CD4-positive, alpha-beta memory T cell (primary cell): ENCODE data around the gene SFXN5. TPM values are rescaled to one million over a fixed set of nuclear protein-coding genes. Genes with fewer than 3 reads are reported as not detected.

Experiments used
- CTCF ChIA-PET: fragments of 350-600 bp; sonication (Branson Sonifier 250); formaldehyde crosslinking; loops from one replicate; lab custom pipeline; 2021; ENCODE audit warnings: inconsistent platforms; ENCODE audit not compliant: partially characterized antibody; lab: Charles Lee
- POLR2A ChIA-PET: fragments of 350-600 bp; sonication (Branson Sonifier 250); formaldehyde crosslinking; loops from one replicate; lab custom pipeline; 2021; ENCODE audit not compliant: partially characterized antibody; lab: Charles Lee
- DNase-seq, 5 donors: peaks; one replicate each; pipeline versions ENCODE4 v3.0.0 to v3.0.0-alpha.2; 2020 to 2022; ENCODE audit warnings: mixed read lengths in 1 of 5
- H3K27ac ChIP-seq: one replicate; pipeline ENCODE4 v1.7.0; 2013; ENCODE audit warnings: low read depth, low read length
- H3K27me3 ChIP-seq: 2 replicates; pipeline ENCODE4 v1.7.0; 2013; ENCODE audit warnings: mild to moderate bottlenecking, low read length, moderate library complexity; ENCODE audit not compliant: insufficient read depth
- H3K36me3 ChIP-seq: 2 replicates; pipeline ENCODE4 v1.7.0; 2013; ENCODE audit warnings: mild to moderate bottlenecking, low read length, moderate library complexity; ENCODE audit not compliant: insufficient read depth
- H3K4me1 ChIP-seq: 2 replicates; pipeline ENCODE4 v1.7.0; 2013; ENCODE audit warnings: mild to moderate bottlenecking, low read length, moderate library complexity; ENCODE audit not compliant: insufficient read depth
- H3K4me3 ChIP-seq, 2 donors: one replicate each; pipeline ENCODE4 v1.7.0; 2013; ENCODE audit warnings: low read length in 2 of 2, mild to moderate bottlenecking in 1 of 2
- H3K9me3 ChIP-seq, 2 donors: one replicate each; pipeline ENCODE4 v1.7.0; 2013; ENCODE audit warnings: low read length in 2 of 2, control low read depth in 1 of 2; ENCODE audit not compliant: control insufficient read depth in 1 of 2
- H3K27ac Mint-ChIP-seq, 7 donors: one replicate each; pipeline ENCODE4 v1.8.0; 2020 to 2021; ENCODE audit warnings: mixed read lengths in 7 of 7, mild to moderate bottlenecking in 6 of 7, inconsistent platforms in 3 of 7, moderate library complexity in 3 of 7
- H3K27me3 Mint-ChIP-seq, 2 donors: one replicate each; pipeline ENCODE4 v1.8.0; 2020 to 2021; ENCODE audit warnings: mixed read lengths in 2 of 2
- H3K36me3 Mint-ChIP-seq, 2 donors: one replicate each; pipeline ENCODE4 v1.8.0; 2020 to 2021; ENCODE audit warnings: mixed read lengths in 2 of 2, inconsistent platforms in 1 of 2, mild to moderate bottlenecking in 1 of 2
- H3K4me1 Mint-ChIP-seq, 4 donors: one replicate each; pipeline ENCODE4 v1.8.0; 2020 to 2021; ENCODE audit warnings: mixed read lengths in 4 of 4, mild to moderate bottlenecking in 1 of 4
- H3K4me3 Mint-ChIP-seq, 8 donors: one replicate each; pipeline ENCODE4 v1.8.0; 2020 to 2021; ENCODE audit warnings: mixed read lengths in 8 of 8, mild to moderate bottlenecking in 7 of 8, moderate library complexity in 6 of 8, inconsistent platforms in 3 of 8
- H3K9me3 Mint-ChIP-seq, 8 donors: one replicate each; pipeline ENCODE4 v1.8.0; 2020 to 2021; ENCODE audit warnings: mixed read lengths in 8 of 8, mild to moderate bottlenecking in 5 of 8, inconsistent platforms in 3 of 8, moderate library complexity in 1 of 8
- intact Hi-C: fragments of 100-400 bp; cut with micrococcal nuclease; formaldehyde crosslinking; loops from one replicate; pipeline ENCODE4 v1.15.1; 2023
- polyA plus RNA-seq, 2 donors: library from polyadenylated mRNA; unstranded; fragments of 300-500 nt; fragmentation: Illumina TruSeq; gene quantifications; one replicate each; pipeline ENCODE4 v1.2.3, GENCODE V29; 2021
- total RNA-seq, 2 experiments: library from RNA; stranded (reverse); gene quantifications; one replicate each; pipeline ENCODE4 v1.2.3, GENCODE V29; 2021

The SFXN5 gene
- total and polyA plus RNA-seq, 4 experiments from 2014 or later = 0.95 to 10.0 (median 4.1) TPM

- no peak overlapping the region for H3K27ac ChIP-seq
- intact Hi-C loops = no loop called here
- no peaks in the 10 kb centered on the region for H3K9me3 ChIP-seq
- no peak overlapping the region for H3K4me3 Mint-ChIP-seq
- no peaks in the 10 kb centered on the region for H3K27me3 Mint-ChIP-seq
- H3K9me3 Mint-ChIP-seq = no peaks in the 10 kb centered on the region
- no peaks in the 10 kb centered on the region for H3K27me3 ChIP-seq
- DNase-seq = no peak
- no peaks in the 10 kb centered on the region for H3K4me1 Mint-ChIP-seq
- no peaks in the 10 kb centered on the region for H3K36me3 ChIP-seq
- H3K4me1 ChIP-seq = no peaks in the 10 kb centered on the region
- H3K36me3 Mint-ChIP-seq = no peaks in the 10 kb centered on the region
- H3K27ac Mint-ChIP-seq = no peak overlapping the region
- POLR2A ChIA-PET = no interaction called here
- no peak overlapping the region for H3K4me3 ChIP-seq
- CTCF ChIA-PET = no interaction called here
These were observed 27.3 kb downstream of the SFXN5 start for GRCh38 chr2:73043929-73044832.

DNA sequence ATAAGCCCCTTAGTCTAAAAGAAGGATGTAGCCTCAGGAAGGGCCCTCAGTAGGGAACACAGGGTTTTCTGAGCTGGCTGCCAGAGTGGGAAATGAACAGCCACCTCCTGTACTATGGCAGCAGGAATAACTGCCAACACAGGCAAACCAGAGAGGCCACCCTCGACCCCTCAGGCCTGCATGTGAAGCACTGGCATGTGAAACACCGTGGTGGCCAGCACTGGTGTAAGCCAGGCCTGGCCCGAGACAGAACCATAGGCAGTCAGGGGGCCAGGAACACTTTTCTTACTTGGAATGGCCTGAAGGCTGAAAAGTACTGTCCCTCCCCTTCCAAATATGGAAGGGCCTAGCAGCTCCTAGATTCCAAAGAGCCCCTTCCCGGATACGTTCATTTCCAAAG lies 28.2 kb downstream of the SFXN5 start:
- Histone ChIP-seq H3K4me1 (no peaks in the 10 kb centered on the region), H3K27ac (no peak overlapping the region), H3K9me3 (no peaks in the 10 kb centered on the region), H3K27me3 (no peaks in the 10 kb centered on the region), H3K36me3 (no peaks in the 10 kb centered on the region), H3K4me3 (no peak overlapping the region)
- POLR2A ChIA-PET = no interaction called here
- no peak for DNase-seq
- Mint-ChIP-seq H3K27ac (no peak overlapping the region), H3K27me3 (no peaks in the 10 kb centered on the region), H3K36me3 (no peaks in the 10 kb centered on the region), H3K4me3 (no peak overlapping the region), H3K9me3 (no peaks in the 10 kb centered on the region), H3K4me1 (no peaks in the 10 kb centered on the region)
- CTCF ChIA-PET = no interaction called here
- intact Hi-C loops = no loop called here

DNA sequence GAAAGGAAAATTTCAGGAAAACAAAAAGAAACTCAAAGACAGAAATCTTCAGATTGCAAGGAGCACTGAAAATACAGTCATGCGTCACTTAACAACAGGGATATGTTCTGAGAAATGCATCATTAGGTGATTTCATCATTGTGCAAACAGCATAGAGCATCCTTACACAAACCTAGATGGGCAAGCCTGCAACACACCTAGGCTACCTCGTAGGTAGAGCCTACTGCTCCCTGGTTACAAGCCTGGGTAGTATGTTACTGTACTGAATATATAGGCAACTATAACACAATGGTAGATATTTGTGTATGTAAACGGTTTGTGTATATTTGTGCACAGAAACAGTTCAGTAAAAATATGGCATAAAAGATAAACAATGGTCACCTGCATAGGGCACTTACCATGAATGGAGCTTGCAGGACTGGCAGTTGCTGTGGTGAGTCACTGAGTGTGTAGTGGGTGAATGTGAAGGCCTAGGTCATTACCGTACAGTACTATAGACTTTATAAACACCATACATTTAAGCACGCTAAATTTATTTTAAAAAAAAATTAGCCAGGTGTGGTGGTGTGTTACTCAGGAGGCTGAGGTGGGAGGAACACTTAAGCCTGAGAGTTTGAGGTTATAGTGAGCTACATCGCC lies 33.4 kb downstream of the SFXN5 start:
- Mint-ChIP-seq H3K27me3 (no peaks in the 10 kb centered on the region), H3K36me3 (no peaks in the 10 kb centered on the region), H3K27ac (no peak overlapping the region), H3K4me3 (no peak overlapping the region), H3K4me1 (no peaks in the 10 kb centered on the region), H3K9me3 (no peaks in the 10 kb centered on the region)
- DNase-seq = no peak
- intact Hi-C loops = no loop called here
- no peaks in the 10 kb centered on the region for H3K27me3 ChIP-seq
- ChIA-PET CTCF (interaction anchor here (1.3 kb wide), 1 partner anchor 41 kb away, joined by 3 read pairs; no protein-coding TSS in a partner anchor), POLR2A (no interaction called here)
- H3K4me3 ChIP-seq = no peak overlapping the region
- no peaks in the 10 kb centered on the region for H3K36me3 ChIP-seq
- H3K9me3 ChIP-seq = no peaks in the 10 kb centered on the region
- H3K27ac ChIP-seq = no peak overlapping the region
- H3K4me1 ChIP-seq = no peaks in the 10 kb centered on the region

DNA sequence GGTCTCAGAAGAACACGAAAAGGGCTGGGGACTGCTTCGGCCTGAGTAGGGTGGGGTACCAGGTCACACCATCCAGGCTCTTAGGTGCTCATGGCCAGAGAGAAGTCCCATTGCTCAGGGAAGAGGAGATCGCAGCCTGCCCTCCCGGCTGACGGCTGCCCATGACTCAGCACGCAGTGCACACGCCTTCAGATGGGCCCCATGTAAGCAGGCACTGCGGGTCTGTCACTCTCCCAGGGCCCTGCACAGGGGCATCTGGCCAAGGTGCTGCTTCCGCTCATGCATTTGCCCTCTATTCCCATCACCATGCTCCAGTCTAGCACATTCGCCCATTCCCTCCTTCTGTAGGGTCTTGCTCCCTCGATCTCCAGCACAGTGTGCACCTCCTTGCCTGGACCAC lies 34.7 kb downstream of the SFXN5 start:
- H3K27me3 ChIP-seq = no peaks in the 10 kb centered on the region
- intact Hi-C loops = no loop called here
- POLR2A ChIA-PET = no interaction called here
- no peaks in the 10 kb centered on the region for H3K9me3 ChIP-seq
- H3K4me3 Mint-ChIP-seq = no peak overlapping the region
- H3K27ac ChIP-seq = no peak overlapping the region
- no peak for DNase-seq
- no peaks in the 10 kb centered on the region for H3K27me3 Mint-ChIP-seq
- H3K9me3 Mint-ChIP-seq = no peaks in the 10 kb centered on the region
- H3K36me3 Mint-ChIP-seq = no peaks in the 10 kb centered on the region
- no peaks in the 10 kb centered on the region for H3K4me1 ChIP-seq
- H3K4me3 ChIP-seq = no peak overlapping the region
- H3K4me1 Mint-ChIP-seq = no peaks in the 10 kb centered on the region
- no peak overlapping the region for H3K27ac Mint-ChIP-seq
- CTCF ChIA-PET = no interaction called here
- H3K36me3 ChIP-seq = no peaks in the 10 kb centered on the region

- no peaks in the 10 kb centered on the region for H3K9me3 Mint-ChIP-seq
- H3K27me3 ChIP-seq = no peaks in the 10 kb centered on the region
- no peaks in the 10 kb centered on the region for H3K27me3 Mint-ChIP-seq
- no peaks in the 10 kb centered on the region for H3K36me3 Mint-ChIP-seq
- CTCF ChIA-PET = no interaction called here
- no peaks in the 10 kb centered on the region for H3K4me1 Mint-ChIP-seq
- no peak overlapping the region for H3K27ac ChIP-seq
- no peaks in the 10 kb centered on the region for H3K9me3 ChIP-seq
- no peak overlapping the region for H3K4me3 Mint-ChIP-seq
- no peak for DNase-seq
- POLR2A ChIA-PET = no interaction called here
- no peak overlapping the region for H3K4me3 ChIP-seq
- H3K27ac Mint-ChIP-seq = peak overlapping the region in 1 of 7 donors; percentile 58
- H3K4me1 ChIP-seq = no peaks in the 10 kb centered on the region
- no peaks in the 10 kb centered on the region for H3K36me3 ChIP-seq
- intact Hi-C loops = no loop called here
These were observed 35.4 kb downstream of the SFXN5 start for GRCh38 chr2:73035899-73036711.

GRCh38 chr2:73034661-73035375 lies 36.7 kb downstream of the SFXN5 start:
- DNase-seq = no peak
- no peaks in the 10 kb centered on the region for H3K27me3 Mint-ChIP-seq
- POLR2A ChIA-PET = no interaction called here
- H3K36me3 Mint-ChIP-seq = peaks cover 0 to 3% of the 10 kb centered on the region in 2 donors
- Histone ChIP-seq H3K4me1 (no peaks in the 10 kb centered on the region), H3K36me3 (no peaks in the 10 kb centered on the region), H3K9me3 (no peaks in the 10 kb centered on the region), H3K4me3 (no peak overlapping the region), H3K27me3 (no peaks in the 10 kb centered on the region), H3K27ac (no peak overlapping the region)
- no peaks in the 10 kb centered on the region for H3K9me3 Mint-ChIP-seq
- H3K27ac Mint-ChIP-seq = no peak overlapping the region
- no peaks in the 10 kb centered on the region for H3K4me1 Mint-ChIP-seq
- intact Hi-C loops = no loop called here
- CTCF ChIA-PET = interaction anchor here (0.5 to 0.7 kb wide), 2 partner anchors 39 to 129 kb away, joined by 4 read pairs; no protein-coding TSS in a partner anchor
- no peak overlapping the region for H3K4me3 Mint-ChIP-seq
